OCI-LY1 (cell line): ENCODE results near the gene DDX50.

ENCODE experiments used
- H2AFZ ChIP-seq: fragments of 200-600 bp; sonication (generic), shearing (Covaris generic); 2 replicates; pipeline ENCODE4 v1.6.0; 2014; ENCODE audit warnings: antibody characterized with exemption, mild to moderate bottlenecking, low read length
- H3F3A ChIP-seq: fragments of 200-600 bp; sonication (generic), shearing (Covaris generic); 2 replicates; pipeline ENCODE4 v1.6.0; 2014; ENCODE audit warnings: mild to moderate bottlenecking, antibody characterized with exemption, low read length, moderate library complexity; ENCODE audit not compliant: insufficient read depth
- H3K27ac ChIP-seq: fragments of 200-600 bp; sonication (generic); 2 replicates; pipeline ENCODE4 v1.5.1; 2014; ENCODE audit warnings: low read length, mixed run types, mild to moderate bottlenecking, low read depth; ENCODE audit not compliant: poor library complexity, severe bottlenecking
- H3K27me3 ChIP-seq: fragments of 200-600 bp; sonication (generic); 2 replicates; pipeline ENCODE4 v1.6.0; 2014; ENCODE audit warnings: antibody characterized with exemption, mild to moderate bottlenecking, low read length, moderate library complexity; ENCODE audit not compliant: insufficient read depth
- H3K36me3 ChIP-seq: fragments of 200-600 bp; sonication (generic); 2 replicates; pipeline ENCODE4 v1.6.1; 2014; ENCODE audit warnings: mild to moderate bottlenecking, antibody characterized with exemption, low read length, moderate library complexity, mixed read lengths; ENCODE audit not compliant: insufficient read depth
- H3K4me1 ChIP-seq: fragments of 200-600 bp; sonication (generic); 2 replicates; pipeline ENCODE4 v1.5.1; 2014; ENCODE audit warnings: mild to moderate bottlenecking, low read length, moderate library complexity; ENCODE audit not compliant: insufficient read depth, severe bottlenecking
- H3K4me2 ChIP-seq: fragments of 200-600 bp; sonication (generic), shearing (Covaris generic); 2 replicates; pipeline ENCODE4 v1.6.1; 2014; ENCODE audit warnings: low read length
- H3K4me3 ChIP-seq: fragments of 200-600 bp; sonication (generic); 2 replicates; pipeline ENCODE4 v1.5.1; 2014; ENCODE audit warnings: low read length, low read depth, mild to moderate bottlenecking, mixed read lengths; ENCODE audit not compliant: poor library complexity, severe bottlenecking
- H3K79me2 ChIP-seq: fragments of 200-600 bp; shearing (Covaris generic); 2 replicates; pipeline ENCODE4 v1.6.1; 2016; ENCODE audit warnings: mixed run types, low read length, mixed read lengths; ENCODE audit not compliant: insufficient read depth
- H3K9ac ChIP-seq: fragments of 200-600 bp; sonication (generic), shearing (Covaris generic); 2 replicates; pipeline ENCODE4 v1.6.1; 2014; ENCODE audit warnings: mild to moderate bottlenecking, low read length, mixed read lengths
- H3K9me2 ChIP-seq: fragments of 200-600 bp; sonication (generic), shearing (Covaris generic); 2 replicates; pipeline ENCODE4 v1.6.1; 2014; ENCODE audit warnings: low read depth, mild to moderate bottlenecking, low read length, mixed read lengths
- H3K9me3 ChIP-seq: fragments of 200-600 bp; shearing (Covaris generic); 2 replicates; pipeline ENCODE4 v1.6.1; 2014; ENCODE audit warnings: low read length, mixed read lengths
- H4K20me1 ChIP-seq: fragments of 200-600 bp; sonication (generic), shearing (Covaris generic); 2 replicates; pipeline ENCODE4 v1.6.0; 2016; ENCODE audit warnings: mild to moderate bottlenecking, low read length; ENCODE audit not compliant: insufficient read depth
- CTCF ChIP-seq: fragments of 200-600 bp; sonication (generic), shearing (Covaris generic); IDR thresholded peaks from 2 replicates; pipeline ENCODE4 v1.5.1; 2017; ENCODE audit warnings: mild to moderate bottlenecking, antibody characterized with exemption, low read length, moderate library complexity, mixed read lengths
- EZH2 ChIP-seq: fragments of 200-600 bp; sonication (generic), shearing (Covaris generic); IDR thresholded peaks from 2 replicates; pipeline ENCODE4 v1.8.0; 2017; ENCODE audit warnings: borderline replicate concordance, mixed run types, mild to moderate bottlenecking, antibody characterized with exemption, low read length, moderate library complexity, mixed read lengths

The DDX50 gene

DNA sequence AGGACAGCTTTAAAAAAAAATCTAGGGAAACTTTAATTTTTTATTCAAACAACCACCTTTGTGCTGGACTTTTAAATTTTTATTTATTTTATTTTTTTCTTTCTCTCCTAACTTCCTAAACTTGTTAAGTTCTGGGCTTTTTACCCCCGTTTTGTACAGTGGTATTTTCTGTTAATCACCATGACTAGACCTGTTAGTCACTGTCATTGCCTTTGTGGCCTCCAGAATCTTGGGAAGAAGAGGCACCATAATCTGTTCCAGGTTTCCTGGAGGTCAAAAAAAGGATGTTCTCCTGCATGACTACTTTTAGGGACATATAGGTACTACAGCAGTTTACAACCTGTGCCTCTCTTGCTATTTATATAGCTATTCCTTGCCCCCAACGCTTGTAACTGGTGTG is 31.1 kb upstream of the DDX50 start:
- Histone ChIP-seq H3K4me1 (no peaks in the 10 kb centered on the region), H3K36me3 (no peaks in the 10 kb centered on the region; the same call in 1 of the 2 replicates), H3K27me3 (no peaks in the 10 kb centered on the region; the same call in 1 of the 2 replicates), H3F3A (no peaks in the 10 kb centered on the region), H3K4me2 (no peak overlapping the region), H2AFZ (no peak overlapping the region), H3K9ac (no peak overlapping the region), H3K9me3 (no peaks in the 10 kb centered on the region), H3K27ac (no peak overlapping the region), H3K4me3 (no peak overlapping the region), H3K79me2 (no peaks in the 10 kb centered on the region), H3K9me2 (no peaks in the 10 kb centered on the region), H4K20me1 (no peaks in the 10 kb centered on the region)
- TF ChIP-seq EZH2 = no peak

GRCh38 chr10:68870545-68871104 is 30.5 kb upstream of the DDX50 start:
- H3K9me3 ChIP-seq = no peaks in the 10 kb centered on the region
- TF ChIP-seq EZH2 (no peak), CTCF (no peak)
- H3K4me3 ChIP-seq = no peak overlapping the region

DNA sequence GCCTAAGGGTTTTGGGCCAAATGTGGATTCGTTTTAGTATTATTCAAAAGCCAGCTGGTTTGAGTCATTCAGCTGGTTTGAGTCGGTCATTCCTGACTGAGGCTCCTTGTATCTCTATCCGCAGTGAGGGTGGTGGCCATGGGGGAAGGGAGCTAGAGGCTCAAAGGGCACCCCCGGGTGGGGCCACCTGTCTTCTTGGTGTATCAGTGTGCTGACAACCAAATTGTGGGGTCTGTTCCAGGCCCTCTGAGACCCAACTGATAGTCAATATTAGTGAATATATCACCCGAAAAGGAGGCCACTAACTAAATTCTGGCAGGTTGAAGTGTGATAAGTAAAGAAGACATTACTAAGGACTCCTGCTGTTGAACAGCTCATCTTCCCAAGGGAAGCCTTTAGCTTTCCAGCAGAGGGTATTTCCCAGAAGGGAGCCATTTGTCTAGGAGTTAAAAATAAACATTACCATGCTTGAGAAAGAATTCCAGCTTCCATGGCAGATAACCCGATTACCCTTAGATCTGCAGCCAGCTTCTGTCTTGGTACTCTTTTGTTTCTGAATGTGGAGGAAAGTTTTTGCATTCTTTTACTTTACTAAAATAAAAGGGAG is 29.9 kb upstream of the DDX50 start:
- H4K20me1 ChIP-seq = no peaks in the 10 kb centered on the region
- H3K9ac ChIP-seq = no peak overlapping the region
- no peak overlapping the region for H3K4me2 ChIP-seq
- no peaks in the 10 kb centered on the region; the same call in 1 of the 2 replicates for H3K36me3 ChIP-seq
- H2AFZ ChIP-seq = no peak overlapping the region
- H3K9me3 ChIP-seq = no peaks in the 10 kb centered on the region
- no peak overlapping the region for H3K4me3 ChIP-seq
- no peaks in the 10 kb centered on the region for H3F3A ChIP-seq
- H3K79me2 ChIP-seq = no peaks in the 10 kb centered on the region
- TF ChIP-seq CTCF = no peak
- no peaks in the 10 kb centered on the region for H3K4me1 ChIP-seq
- no peaks in the 10 kb centered on the region for H3K9me2 ChIP-seq
- H3K27me3 ChIP-seq = no peaks in the 10 kb centered on the region; the same call in 1 of the 2 replicates
- H3K27ac ChIP-seq = no peak overlapping the region

More at GRCh38 chr10:68870545-68871104, 30.5 kb upstream of the DDX50 start:
- no peak overlapping the region for H3K27ac ChIP-seq
- H2AFZ ChIP-seq = no peak overlapping the region
- no peaks in the 10 kb centered on the region for H3K9me2 ChIP-seq
- H3K4me2 ChIP-seq = no peak overlapping the region
- no peaks in the 10 kb centered on the region for H3K4me1 ChIP-seq
- H3K9ac ChIP-seq = no peak overlapping the region
- H3K27me3 ChIP-seq = no peaks in the 10 kb centered on the region; the same call in 1 of the 2 replicates
- no peaks in the 10 kb centered on the region for H3K79me2 ChIP-seq
- H4K20me1 ChIP-seq = no peaks in the 10 kb centered on the region
- no peaks in the 10 kb centered on the region; the same call in 1 of the 2 replicates for H3K36me3 ChIP-seq
- H3F3A ChIP-seq = no peaks in the 10 kb centered on the region
